HG03354 (cell line): ENCODE measurements around the gene SFSWAP.
A peak's percentile ranks its signal among the peaks of the same experiment; 100 is the strongest.
"Not testable (repeated sequence)": the region's sequence is repeated elsewhere in the genome, so short reads cannot be mapped to it uniquely, and the experiment has no call there.

ENCODE experiments used
- ATAC-seq: cut with Tn5 transposase; IDR thresholded peaks from one replicate; pipeline ENCODE4 v1.9.1; 2021; ENCODE audit warnings: mild to moderate bottlenecking; ENCODE audit not compliant: unreplicated experiment, poor library complexity, severe bottlenecking

The SFSWAP gene

DNA sequence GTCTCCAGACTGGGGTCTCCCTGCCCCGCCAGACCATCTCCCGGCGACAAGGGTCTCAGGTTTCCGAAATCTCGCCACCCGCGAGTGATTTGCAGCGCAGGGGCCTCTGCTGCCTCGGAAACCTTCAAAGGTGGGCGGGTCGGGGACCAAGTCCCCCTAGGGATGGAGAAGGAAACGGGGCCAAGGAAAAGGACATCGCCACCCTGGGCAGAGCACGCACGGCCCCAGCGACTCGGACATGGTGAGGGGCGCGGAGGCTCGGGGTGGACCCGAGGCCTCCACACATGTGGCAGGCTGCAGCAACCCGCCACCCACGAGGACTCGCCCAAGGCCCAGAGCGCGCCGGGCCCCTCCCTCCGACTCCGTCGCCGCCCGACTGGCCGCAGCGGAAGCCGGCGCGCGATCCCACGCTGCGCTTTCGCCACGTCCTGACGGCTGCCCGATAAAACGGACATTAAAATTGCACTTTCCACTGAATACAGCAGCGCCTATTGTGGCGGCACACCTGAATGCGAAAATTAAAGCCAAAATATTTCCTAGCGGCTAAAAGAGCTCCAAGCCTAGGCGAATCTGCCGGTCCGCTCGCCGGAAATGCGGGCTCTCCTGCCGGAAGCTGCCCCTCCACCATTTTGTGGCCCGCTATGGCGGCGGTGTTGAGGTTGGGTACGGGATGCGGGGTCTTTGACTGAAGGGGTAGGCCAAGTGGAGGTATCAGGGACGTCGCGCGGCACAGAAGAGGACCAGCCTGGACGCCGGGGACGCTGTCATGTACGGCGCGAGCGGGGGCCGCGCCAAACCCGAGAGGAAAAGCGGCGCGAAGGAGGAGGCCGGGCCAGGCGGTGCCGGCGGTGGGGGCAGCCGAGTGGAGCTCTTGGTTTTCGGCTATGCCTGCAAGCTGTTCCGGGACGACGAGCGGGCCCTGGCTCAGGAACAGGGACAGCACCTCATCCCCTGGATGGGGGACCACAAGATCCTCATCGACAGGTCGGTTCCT lies at the start of gene SFSWAP:
SFSWAP (plus strand) TSS at position 627 of the 994 bp plus-strand sequence; CDS start at position 767, 140 bp downstream.
- ATAC-seq = peak; percentile 92

GRCh38 chr12:131661170-131661985 lies 49.5 kb upstream of the SFSWAP start:
- not testable (repeated sequence) for ATAC-seq

DNA sequence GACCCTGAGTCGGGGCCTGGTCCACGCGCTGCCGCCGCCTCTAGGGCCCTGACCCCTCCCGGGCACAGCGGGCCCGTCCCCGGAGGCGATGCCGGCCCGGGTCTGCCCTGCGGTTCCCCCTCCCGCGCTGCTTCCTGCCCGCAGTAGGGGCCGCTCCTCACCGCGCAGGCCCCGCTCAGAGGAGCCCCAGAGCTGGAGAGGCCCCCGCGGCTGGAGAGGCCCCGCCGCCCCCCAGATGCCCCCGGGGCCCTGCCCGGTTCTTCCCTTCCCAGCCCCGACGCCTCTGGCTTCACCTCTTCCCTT lies 49.0 kb upstream of the SFSWAP start:
- not testable (repeated sequence) for ATAC-seq

- ATAC-seq = not testable (repeated sequence)
These were observed 48.5 kb upstream of the SFSWAP start for GRCh38 chr12:131662346-131662745.

- not testable (repeated sequence) for ATAC-seq
These were observed 45.2 kb upstream of the SFSWAP start for GRCh38 chr12:131665666-131666065.

GRCh38 chr12:131666486-131666885 lies 44.4 kb upstream of the SFSWAP start:
- not testable (repeated sequence) for ATAC-seq

DNA sequence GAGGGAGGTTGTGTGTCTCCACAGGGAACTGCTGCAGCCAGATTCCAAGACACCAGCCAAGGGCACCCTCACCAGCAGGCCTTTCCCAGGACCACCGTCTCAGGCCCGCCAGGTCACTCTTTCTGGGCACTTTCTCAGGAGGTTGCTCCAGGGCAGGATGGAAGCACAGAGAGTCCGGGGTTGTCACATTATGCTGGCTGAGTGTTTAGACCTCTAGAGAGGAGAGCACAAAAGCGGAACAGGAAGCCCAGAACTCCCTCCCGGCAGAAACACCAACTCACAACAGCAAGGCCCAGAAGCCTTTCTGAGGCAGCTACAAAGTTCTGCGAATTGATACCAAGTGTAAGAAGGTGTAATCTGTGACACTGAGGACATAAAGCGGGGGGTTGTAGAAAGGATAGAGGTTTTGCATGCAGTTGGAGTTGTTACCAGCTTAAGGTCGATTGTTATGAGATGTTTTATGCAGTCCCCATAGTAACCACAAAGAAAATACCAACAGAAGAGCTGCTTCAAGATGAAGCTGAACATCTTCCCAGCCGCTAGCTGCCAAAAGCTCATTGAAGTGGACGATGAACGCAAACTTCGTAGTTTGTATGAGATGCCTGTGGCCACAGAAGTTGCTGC lies 43.8 kb upstream of the SFSWAP start:
- ATAC-seq = not testable (repeated sequence)

DNA sequence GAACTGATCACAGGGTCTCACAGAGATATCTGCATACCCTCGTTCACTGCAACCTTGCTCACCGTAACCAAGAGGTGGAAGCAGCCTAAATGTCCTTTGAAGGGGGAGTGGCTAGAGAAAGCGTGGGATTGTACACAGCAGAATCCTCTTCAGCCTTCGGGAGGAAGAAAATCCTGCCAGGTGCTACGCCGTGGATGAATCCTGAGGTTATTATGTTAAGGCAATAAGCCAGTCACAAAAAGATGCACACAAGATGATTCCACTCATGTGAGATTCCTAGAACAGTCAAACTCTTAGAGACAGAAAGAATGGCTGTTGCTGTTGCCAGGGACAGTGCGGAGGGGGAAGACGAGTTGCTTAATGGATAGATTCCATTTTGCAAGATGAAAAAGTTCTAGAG lies 39.6 kb upstream of the SFSWAP start:
- ATAC-seq = no peak

DNA sequence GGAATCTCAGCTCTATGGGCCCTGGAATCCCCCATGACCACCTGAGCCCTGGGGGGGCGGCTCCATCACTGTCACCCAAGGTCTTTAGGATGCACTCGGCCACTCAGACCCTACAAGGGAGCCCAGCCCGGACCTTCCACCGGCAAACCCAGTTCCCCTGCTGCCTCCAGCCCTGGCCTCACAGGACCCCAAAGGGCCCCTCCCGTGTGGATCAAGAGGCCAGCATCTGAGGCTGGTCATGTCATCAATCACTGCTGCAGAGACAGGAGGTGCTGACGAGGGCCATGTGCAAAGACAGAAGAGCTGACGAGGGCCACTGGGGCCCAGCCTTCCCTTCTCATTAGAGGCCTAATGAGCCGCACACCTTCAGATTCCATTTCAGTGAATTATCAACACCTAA lies 39.0 kb upstream of the SFSWAP start:
- no peak for ATAC-seq

GRCh38 chr12:131672311-131672940 lies 38.5 kb upstream of the SFSWAP start:
- ATAC-seq = no peak

GRCh38 chr12:131672941-131673887 lies 37.7 kb upstream of the SFSWAP start:
- ATAC-seq = no peak

DNA sequence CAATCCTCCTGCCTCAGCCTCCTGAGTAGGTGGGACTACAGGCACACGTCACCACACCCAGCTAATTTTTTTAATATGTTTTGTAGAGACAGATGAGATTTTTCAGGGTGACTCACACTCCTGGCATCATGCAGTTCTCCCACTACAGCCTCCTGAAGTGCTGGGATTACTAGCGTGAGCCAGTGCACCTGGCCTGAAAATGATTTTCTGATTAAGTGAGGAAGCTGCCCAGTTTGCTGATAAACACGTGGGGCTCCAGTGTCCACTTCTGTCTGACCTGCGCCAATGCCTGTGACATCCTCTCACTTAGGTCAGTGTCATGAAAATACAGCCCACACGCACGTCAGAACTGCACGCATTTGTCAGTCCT lies 37.0 kb upstream of the SFSWAP start:
- ATAC-seq = no peak

DNA sequence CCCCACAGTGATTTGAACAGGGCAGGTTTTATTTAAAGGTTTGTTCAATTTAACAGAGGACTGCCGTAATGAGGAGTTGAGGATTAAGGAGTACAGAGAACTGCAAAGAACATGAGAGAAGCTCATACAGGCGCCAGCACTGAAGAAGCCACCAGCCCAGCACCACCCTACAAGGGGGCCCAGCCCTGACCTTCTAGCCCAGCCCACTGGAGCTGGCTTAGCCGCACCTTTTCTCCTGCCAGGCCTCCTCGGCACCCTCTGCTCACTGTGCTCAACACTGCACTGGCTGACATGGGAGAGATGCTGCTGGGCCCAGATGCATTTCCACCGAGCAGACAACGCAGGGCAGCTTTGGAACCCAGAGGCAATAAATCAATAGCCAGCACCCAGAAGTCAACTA lies 36.5 kb upstream of the SFSWAP start:
- no peak for ATAC-seq

- ATAC-seq = no peak
These were observed 35.5 kb upstream of the SFSWAP start for GRCh38 chr12:131675126-131676080.

DNA sequence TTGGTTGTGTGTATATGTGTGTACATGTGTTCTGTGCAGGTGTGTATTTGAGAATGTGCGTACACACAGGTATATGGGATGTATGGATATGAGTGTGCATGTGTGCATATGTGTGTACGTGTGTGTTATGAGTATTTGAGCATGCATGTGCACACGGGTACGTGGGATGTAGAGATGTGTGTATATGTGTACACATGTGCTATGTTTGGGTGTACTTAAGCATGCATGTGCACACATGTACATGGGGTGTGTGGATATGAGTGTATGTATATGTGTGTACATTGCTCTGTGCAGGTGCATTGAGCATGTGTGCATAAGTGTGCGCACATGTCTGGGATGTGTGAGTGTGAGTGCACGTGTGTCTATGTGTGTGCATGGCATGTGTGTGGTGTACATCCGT lies 34.3 kb upstream of the SFSWAP start:
- ATAC-seq = no peak

GRCh38 chr12:131677067-131677466 lies 33.8 kb upstream of the SFSWAP start:
- not testable (repeated sequence) for ATAC-seq

DNA sequence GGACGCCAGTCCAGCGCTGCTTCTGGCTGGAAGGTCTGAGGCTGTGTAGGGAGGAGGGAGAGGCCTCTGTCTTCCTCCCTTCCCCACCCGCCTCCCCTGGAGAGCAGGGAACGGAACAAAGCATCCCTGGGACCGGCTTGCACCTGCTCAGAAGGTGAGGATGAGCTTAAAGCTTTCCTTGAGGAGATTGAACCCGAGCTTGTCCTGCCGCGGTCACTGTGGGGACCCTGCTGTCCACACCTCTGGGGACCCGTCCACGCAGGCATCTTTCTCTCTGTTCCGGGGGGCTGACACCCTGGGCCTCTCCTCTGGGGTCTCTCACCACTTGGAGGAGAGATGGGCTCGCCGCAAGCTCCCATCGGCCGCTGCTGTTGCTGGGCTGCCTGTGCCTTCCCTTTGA lies 33.2 kb upstream of the SFSWAP start:
- no peak for ATAC-seq
